GM19351 (cell line): ENCODE measurements around the gene CLCN1.

Source experiments
- ATAC-seq: cut with Tn5 transposase; IDR thresholded peaks from one replicate; pipeline ENCODE4 v1.9.1; 2021; ENCODE audit warnings: mild to moderate bottlenecking, moderate library complexity; ENCODE audit not compliant: unreplicated experiment

CLCN1 gene

DNA sequence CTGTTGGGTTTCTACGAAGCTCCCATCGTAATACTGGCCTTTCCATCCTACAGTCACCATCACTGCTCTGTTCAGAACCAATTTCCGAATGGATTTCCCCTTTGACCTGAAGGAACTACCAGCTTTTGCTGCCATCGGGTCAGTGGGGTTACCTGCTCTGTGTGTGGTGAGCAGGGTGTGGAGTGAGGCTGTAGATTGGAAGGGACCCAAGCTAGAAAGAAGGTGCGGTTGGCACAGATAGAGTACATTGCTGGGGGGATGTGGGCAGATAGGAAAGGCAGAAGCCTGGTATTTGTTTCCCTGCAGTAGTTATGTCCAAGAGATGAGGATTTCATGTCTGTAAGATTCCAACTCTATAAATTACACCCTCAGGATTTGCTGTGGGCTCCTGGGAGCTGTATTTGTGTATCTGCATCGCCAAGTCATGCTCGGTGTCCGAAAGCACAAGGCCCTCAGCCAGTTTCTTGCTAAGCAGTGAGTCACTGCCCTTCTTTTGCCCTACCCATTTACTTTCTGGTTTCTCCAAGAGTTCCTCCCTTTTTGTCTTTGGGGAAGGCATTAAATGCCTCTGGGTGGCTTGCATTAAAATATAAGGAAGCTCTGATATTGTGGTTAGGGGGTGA, 15.4 kb downstream of the CLCN1 start:
- no peak for ATAC-seq

DNA sequence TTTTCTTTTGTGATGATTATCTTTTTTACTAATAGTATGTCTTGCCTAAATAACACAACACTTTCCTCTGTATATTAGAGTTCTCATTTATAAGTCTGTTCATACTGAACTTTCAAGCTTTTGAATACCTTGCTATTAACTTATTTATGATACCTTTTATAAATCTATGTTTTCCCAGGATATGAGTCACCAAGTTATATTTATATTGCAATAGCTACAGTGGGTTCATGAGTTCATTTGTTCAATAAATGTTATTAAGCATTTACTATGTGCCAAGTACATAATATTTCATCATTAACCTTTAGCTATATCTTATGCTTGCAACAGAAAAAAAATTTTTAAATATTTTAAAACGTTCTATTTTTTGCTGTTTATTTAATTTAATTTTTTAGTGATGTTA, 18.3 kb downstream of the CLCN1 start:
- no peak for ATAC-seq

DNA sequence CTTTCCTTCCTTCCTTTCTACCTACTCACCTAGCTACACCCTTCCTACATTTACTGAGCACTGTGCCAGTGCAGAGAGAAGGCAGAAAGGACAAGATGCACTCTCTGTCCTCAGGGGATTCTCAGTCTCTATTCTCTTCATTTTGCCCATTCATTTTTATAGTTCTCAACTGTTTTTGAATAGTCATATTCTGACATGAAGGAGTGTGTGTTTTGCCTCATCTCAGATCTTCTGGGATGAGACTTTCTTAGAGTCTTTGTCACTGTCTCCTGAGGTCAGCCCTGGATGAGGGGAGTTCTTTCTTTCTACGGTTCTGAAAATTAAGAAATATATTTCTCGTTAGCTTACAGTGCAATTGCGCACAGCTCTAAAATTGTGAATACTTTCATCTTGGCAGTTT, 21.3 kb downstream of the CLCN1 start:
- no peak for ATAC-seq

DNA sequence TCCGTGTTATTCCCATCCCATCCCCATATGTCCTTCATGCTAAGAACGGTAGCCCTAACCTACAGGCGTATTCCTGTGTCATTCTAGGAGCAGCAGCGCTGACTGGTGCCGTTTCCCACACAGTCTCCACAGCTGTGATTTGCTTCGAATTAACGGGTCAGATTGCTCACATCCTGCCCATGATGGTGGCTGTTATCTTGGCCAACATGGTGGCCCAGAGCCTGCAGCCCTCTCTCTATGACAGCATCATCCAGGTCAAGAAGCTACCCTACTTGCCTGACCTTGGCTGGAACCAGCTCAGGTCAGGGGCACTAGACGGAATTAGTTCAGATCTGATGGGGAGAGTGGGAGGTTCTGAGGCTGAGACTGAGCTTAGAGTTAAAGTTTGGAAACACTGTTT, 25.9 kb downstream of the CLCN1 start:
- no peak for ATAC-seq

DNA sequence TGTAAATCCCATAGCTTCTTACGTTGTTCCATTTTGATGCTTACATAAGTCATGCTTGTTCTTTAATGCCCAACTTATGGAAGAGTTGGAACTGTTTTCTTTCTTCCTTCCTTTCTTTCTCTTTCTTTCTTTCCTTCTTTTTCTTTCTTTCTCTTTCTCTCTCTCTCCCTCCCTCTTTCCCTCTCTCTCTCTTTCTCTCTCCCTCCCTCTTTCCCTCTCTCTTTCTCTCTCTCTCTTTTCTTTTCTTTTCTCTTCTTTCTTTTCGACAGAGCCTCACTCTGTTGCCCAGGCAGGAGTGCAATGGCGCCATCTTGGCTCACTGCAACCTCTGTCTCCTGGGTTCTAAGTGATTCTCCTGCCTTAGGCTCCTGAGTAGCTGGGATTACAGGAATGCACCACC, 27.7 kb downstream of the CLCN1 start:
- no peak for ATAC-seq

DNA sequence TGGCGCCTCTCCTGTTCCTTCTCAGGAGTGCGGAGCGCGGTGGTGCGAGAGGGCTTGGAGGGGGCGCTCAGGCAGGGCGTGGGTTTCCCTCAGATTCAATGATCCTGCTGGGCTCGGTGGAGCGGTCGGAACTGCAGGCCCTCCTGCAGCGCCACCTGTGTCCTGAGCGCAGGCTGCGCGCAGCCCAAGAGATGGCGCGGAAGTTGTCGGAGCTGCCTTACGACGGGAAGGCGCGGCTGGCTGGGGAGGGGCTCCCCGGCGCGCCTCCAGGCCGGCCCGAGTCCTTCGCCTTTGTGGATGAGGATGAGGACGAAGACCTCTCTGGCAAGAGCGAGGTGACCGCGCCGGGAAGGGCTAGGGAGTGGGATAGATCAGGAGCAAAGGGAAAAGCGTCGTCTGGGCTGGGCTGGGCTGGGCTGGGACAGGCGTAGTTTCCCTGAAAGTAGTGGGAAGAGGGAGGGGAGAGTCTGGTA, 29.6 kb downstream of the CLCN1 start:
- ATAC-seq, result peak; percentile 90

DNA sequence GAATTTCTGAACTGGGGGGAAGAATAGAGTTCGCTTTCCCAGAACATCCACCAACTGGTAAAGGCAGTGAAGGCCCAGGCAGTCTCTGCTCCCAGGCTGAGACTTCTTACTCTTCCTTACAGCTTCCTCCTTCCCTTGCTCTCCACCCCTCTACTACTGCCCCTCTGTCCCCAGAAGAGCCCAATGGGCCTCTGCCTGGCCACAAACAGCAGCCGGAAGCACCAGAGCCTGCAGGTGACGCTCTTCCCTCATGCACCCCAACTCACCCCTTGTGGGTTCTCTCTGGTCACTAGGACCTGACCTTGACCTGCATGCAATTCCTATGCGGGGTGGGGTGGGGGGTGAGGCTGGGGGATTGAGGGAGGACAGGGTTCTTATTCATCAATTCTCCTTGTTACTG, 30.1 kb downstream of the CLCN1 start:
- no peak for ATAC-seq

DNA sequence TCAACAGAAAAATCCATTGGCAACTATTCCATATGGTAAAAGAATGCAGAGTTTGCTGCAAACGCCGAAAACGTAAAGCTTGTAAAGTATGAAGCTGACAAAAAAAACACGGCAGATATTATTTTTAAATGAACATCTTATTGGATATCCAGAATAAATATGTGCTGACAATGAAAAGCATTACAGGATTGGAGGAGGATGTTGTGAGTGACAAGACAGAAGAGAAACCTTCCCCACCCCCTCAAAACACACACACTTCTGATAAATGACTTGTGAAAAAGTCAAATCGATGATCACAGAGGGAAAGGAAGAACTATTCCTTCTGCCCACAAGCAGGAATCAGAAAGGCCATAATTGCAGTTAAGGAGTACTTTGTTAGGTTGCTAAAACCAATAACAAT, 32.0 kb downstream of the CLCN1 start:
- ATAC-seq, result no peak

DNA sequence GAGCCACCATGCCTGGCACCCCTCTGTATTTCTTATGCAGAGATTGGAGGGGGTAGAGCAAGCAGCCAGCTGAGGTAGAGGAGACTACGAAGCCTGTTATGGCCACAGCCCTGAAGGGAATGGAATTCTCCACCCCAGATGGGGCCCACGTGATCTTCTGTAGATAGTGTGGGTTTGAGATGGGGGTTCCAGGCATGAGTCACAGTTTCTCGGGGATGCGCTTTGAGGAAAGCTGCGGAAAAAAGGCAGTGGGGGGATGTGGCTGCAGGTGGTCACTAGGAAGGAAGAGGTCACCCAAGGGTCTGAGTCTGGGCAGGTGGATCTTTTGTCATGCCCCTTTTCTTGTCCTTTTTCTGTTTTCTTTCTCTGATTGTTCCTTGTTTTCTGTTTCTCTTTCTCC, 35.1 kb downstream of the CLCN1 start:
- no peak for ATAC-seq

DNA sequence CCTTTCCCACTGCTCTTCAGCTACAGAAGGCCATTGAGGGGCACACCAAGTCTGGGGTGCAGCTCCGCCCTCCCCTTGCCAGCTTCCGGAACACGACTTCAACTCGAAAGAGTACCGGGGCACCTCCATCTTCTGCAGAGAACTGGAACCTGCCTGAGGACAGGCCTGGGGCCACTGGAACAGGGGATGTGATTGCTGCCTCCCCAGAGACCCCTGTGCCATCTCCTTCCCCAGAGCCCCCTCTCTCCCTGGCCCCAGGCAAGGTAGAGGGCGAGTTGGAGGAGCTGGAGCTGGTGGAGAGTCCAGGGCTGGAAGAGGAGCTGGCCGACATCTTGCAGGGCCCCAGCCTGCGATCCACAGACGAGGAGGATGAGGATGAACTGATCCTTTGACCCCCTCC, 35.7 kb downstream of the CLCN1 start:
- no peak for ATAC-seq

DNA sequence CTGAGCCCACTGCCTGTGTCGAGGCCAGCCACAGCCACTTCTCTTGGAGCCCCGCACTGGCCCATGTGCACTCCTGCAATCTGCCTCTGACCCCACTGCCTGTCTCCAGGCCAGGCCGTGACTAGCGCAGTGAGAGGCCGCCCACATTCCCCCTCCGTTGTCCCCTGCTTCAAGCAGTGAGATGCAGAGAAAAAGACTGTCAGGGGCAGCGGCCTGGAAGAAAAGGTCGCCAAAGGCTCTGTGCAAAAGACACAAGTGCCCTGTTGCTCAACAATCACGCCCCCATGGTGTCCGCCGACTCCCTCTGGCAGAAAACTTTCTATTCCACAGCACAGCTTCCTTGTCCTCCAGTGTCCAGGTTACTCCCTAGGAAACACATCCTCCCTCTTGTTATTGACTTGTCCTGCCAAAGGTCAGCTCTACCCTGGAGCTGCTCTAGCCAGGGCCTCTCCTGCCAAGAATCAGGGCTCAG, 36.7 kb downstream of the CLCN1 start:
- no peak for ATAC-seq

DNA sequence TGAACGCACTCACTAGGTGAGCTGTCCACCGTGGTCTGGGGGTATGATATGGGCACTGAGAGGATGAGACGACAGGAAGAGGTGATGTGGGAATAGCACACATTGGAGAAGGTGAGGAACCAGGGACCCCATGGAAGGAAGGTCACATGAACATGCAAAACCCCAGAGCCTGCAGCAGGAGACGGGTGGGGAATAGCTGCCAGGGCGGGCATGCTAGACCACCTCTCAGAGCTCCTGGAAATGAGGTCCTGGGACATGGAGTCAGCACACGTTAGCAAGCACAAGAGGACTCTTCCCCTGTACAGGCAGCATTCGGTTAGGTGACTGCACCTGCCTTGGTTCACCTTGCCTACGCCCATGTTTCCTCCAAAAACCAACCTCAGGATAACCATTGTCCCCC, 38.5 kb downstream of the CLCN1 start:
- ATAC-seq, result no peak

DNA sequence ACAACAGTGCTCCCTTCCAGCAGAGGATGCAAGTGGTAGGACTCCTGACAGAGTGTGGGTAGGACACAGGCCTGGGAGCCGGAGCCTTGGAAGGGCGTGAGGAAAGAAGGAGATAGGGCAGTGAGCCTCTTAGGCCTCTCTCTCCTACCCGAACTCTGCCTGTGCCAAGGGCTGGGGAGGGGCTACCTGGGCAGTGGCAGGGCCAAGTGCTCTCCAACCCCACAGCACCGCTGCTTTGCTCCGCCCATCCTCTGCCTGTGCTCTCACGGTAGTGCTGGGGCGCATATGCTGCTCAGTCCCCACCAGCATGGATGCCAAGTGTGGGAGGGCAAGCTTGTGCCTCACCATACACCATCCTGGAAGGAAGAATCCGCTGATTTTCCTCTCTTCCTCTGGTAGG, 39.1 kb downstream of the CLCN1 start:
- ATAC-seq, result no peak

DNA sequence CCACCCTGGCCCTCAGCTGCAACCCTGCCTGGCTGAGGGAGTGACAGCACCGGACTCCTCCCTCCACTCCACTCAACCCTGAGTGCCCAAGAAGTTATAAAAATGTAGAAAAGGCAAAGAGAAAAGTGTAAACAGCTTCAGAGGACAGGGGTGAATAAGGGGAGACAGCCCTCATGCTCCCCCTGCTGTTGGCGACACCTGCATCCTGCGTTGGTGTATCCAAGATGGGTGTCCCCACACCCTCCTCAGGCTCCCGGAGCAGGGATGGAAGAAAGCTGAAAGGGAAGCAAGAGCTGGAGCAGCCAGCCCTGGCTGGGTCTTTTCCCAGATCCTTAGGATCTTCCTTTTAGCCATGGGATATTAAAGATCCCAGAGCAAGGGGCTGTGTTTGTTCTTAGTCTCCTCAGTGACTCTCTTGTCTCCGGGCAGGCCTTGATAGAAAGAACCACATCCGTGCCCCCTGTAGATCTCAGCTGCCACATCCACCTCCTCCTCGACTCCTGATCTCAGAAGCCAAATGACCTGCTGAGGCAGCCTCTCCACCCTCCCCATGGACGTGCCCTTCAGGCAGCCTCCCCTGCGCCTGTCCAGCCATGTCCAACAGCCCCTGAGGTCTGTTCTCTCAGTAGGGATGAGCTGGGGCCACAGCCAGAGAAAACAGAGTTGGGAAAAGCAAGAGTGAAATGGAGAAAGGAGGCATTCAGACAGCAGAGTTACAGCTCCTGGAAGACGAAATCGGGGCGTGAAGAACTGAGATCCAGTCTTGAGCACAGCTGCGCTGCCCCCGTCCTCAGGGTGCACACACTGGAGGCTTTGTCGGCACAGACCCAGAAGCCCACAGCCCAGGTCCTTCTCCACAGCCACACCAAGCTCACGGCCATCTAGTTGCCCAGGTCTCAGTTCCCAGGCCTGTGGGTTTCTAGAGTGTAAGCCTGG, 39.8 kb downstream of the CLCN1 start:
- no peak for ATAC-seq

DNA sequence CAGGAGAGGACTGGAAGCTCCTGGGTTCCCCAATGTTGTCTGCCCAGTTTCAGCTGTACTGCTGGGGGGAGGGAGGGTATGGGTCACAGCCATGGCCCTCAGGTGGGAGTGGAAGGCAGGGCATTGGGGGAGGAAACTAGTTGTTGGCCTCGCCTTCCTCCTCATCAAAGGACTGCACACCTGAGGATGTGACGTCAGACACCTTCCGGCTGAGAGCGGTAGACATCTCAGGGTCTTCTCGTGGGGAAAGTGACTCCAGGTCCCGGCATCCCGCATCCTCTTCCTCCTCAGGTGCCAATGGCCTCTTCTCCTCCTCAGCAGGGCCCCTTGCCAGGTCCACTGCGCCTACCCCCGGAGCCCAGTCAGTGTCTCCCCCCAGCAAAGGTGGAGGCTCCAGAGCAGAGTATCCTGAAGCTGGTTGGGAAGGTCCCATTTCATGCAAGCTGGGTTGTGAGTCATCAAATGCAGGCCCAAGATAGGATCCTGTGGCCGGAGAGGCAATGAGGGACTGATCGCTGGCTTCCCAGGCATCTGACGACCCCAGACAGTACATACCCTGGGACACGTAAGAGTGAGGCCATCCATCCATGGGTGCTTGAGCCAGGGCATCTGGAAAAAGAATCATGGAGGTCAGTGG, 40.6 kb downstream of the CLCN1 start:
- ATAC-seq, result no peak

DNA sequence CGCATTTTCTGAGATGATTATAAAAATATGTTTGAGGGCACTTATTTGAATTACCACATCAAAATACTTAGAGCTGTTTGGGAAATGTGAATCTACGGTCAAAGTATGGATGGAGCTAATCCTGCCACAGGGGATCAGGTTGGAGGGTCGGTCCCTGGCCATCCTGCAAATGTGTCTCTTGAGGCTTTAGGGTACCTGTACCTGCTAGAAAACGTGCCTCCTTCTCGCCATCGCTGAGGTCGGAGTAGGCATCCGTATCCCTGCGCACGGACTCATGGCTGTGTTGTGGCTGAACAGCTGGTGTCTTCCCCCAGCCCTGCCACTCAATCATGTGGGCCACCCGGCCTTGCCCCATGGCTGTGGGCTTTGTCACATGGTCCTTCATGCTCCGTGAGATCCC, 42.7 kb downstream of the CLCN1 start:
- ATAC-seq, result no peak

DNA sequence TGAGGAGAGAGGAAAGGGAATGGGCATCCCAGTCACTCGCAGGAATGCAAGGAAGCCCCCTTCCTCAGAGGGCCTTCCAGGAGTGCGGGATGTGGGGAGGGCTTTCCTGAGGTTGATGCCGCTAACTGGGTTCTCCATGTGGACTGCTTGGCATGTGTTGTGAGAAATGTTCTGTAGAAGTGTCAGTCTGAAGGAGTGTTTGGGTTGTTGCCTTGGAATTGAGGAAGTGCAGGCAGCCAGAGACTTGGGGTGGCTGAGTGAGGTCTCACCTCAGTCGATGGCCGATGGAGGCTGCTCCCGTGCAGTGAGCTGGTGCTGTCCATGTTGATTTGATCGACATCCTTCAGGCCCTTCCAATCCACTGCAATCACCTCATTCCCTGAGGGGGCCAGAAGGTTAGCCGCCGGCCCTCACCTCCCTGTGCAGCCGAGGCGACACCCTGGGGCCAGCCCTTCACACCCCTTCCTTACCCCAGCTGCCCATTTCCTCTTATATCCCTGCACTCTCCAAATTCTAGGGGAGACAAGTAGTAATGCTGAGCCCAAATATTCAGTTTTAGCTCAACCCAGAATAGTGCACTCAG, 44.0 kb downstream of the CLCN1 start:
- no peak for ATAC-seq

DNA sequence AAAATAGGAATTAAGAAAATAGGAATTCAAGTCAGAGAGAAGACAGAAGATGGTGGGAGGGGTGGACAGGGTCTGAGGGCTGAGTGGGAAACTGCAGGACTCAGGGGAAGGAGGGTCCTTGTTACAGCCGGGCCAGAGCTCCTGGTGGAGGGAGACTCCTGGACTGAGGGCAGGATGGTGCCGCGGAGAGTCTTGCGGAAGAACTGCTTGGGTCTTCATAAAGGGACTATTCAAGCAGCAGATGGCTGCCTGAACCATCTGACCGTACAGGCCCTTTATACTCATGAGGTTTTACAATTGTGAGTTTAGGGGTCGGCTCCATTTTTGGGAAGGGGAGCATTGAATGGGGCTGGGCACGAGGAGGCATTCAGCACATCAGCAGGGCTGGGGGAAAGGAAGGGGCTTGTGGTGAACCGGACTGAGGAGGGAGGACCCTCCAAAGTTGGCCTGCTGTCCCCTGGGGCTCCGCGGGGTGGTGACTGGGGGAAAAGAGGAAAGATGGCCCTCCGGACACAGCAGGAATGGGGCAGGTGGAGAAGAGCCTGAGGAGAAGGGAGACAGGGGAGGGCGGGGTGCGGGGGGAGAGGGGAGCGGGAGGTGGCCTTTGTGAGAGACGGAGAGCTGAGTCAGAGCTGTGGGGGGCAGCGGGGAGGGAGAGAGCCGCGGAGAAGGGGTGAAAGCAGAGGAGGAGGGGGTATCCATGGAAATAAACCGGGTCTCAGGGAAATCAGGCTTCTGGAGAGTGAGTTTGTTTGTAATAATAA, 45.1 kb downstream of the CLCN1 start:
- no peak for ATAC-seq

DNA sequence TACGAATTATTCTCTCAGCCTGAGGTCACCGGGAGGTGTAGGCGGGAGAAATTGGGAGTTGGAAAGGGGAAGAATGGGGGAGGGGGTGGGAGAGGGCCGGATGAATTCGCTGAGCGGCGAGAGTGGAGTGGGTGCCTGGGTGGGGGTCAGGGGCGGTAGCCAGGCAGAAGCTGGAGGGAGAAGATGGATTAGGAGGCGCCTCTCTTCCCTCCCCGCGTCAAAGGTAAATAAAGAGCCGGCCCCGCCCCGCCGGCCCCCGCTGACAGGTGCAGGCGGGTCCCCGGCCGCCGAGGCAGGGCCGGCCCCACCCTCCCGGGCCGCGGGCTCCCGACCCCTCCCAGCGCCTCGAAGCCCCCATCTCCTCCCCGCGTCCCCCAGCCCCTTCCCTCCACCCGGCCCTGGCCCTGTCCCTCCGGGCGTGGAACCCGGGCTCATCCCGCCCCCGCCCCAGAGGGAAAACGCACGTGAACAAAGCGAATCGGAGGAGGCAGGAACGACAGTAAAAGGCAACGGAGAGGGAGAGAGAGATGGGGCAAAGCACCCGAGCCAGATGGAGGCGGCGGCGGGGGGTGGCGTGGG, 45.7 kb downstream of the CLCN1 start:
- ATAC-seq, result no peak
